Panc1 (cell line): ENCODE data around the gene INTS1. TPM values are rescaled to one million over a fixed set of nuclear protein-coding genes. Genes with fewer than 3 reads are reported as not detected.

Experiments
- ATAC-seq: fragments of 200-7000 bp; cut with Tn5 transposase; 2 replicates; pipeline ENCODE4 v1.9.1; 2020; ENCODE audit warnings: mild to moderate bottlenecking, moderate library complexity
- BruUV-seq: library from RNA; stranded (reverse); fragments of 400-500 nt; replicated peaks from 2 replicates; lab custom pipeline; 2021; lab: Mats Ljungman, UMichigan
- CTCF ChIA-PET: fragments of 300-600 bp; sonication (Branson Sonifier 250); formaldehyde crosslinking; loops from one replicate; lab custom pipeline; 2022; ENCODE audit warnings: antibody characterized with exemption; lab: Charles Lee
- POLR2A ChIA-PET: fragments of 300-600 bp; sonication (Branson Sonifier 250); formaldehyde crosslinking; loops from one replicate; lab custom pipeline; 2022; ENCODE audit warnings: antibody characterized with exemption; lab: Charles Lee
- DNase-seq: peaks from one replicate; pipeline ENCODE4 v3.0.0-alpha.2; 2010; ENCODE audit warnings: low read depth, low spot score
- H3K27ac ChIP-seq: 2 replicates; pipeline ENCODE4 v1.5.1; 2011; ENCODE audit warnings: mild to moderate bottlenecking, low read length, inconsistent platforms
- H3K27me3 ChIP-seq: fragments of 200-500 bp; sonication (Bioruptor generic); 2 replicates; pipeline ENCODE4 v1.6.0; 2014; ENCODE audit warnings: low read length, inconsistent platforms; ENCODE audit not compliant: control insufficient read depth, insufficient read depth
- H3K36me3 ChIP-seq: fragments of 200-500 bp; sonication (Bioruptor generic); 2 replicates; pipeline ENCODE4 v1.5.1; 2014; ENCODE audit warnings: inconsistent platforms, mild to moderate bottlenecking, low read length, moderate library complexity; ENCODE audit not compliant: control insufficient read depth, insufficient read depth
- H3K4me1 ChIP-seq: 2 replicates; pipeline ENCODE4 v1.5.1; 2011; ENCODE audit warnings: inconsistent platforms, mild to moderate bottlenecking, low read length, moderate library complexity; ENCODE audit not compliant: control insufficient read depth, insufficient read depth
- H3K4me3 ChIP-seq, 2 experiments: 2 replicates each; pipeline ENCODE4 v1.5.1; 2011 to 2012; ENCODE audit warnings: low read depth in 2 of 2, low read length in 2 of 2, mild to moderate bottlenecking in 2 of 2, inconsistent platforms in 1 of 2, moderate library complexity in 1 of 2
- H3K9me3 ChIP-seq: fragments of 200-500 bp; sonication (Bioruptor generic); 2 replicates; pipeline ENCODE4 v1.5.1; 2014; ENCODE audit warnings: low read depth, mild to moderate bottlenecking, inconsistent platforms, low read length, moderate library complexity; ENCODE audit not compliant: control insufficient read depth, insufficient read depth
- POLR2AphosphoS5 ChIP-seq: IDR thresholded peaks from 2 replicates; pipeline ENCODE4 v1.6.1; 2012; ENCODE audit warnings: mild to moderate bottlenecking, low read depth, low read length, moderate library complexity
- REST ChIP-seq, 2 experiments: IDR thresholded peaks; 2 replicates each; pipeline ENCODE4 v1.6.1; 2011 to 2012; ENCODE audit warnings: low read depth in 2 of 2, control low read depth in 1 of 2, low read length in 1 of 2, mild to moderate bottlenecking in 1 of 2, moderate library complexity in 1 of 2; ENCODE audit not compliant: insufficient read depth in 1 of 2
- SIN3A ChIP-seq: IDR thresholded peaks from 2 replicates; pipeline ENCODE4 v1.6.1; 2012; ENCODE audit warnings: low read depth, mild to moderate bottlenecking, low read length, moderate library complexity, borderline replicate concordance; ENCODE audit not compliant: insufficient read depth
- TCF7L2 ChIP-seq: IDR thresholded peaks from 2 replicates; pipeline ENCODE4 v1.6.1; 2011; ENCODE audit warnings: mild to moderate bottlenecking, low read depth, low read length, inconsistent platforms
- in situ Hi-C: cut with HindIII; loops from 2 replicates; pipeline ENCODE4 v1.10.0; 2016; ENCODE audit warnings: low sequenced_read_pairs, low pct_unique_long_range_greater_than_20kb
- intact Hi-C: fragments of 100-400 bp; cut with micrococcal nuclease; formaldehyde crosslinking; loops from one replicate; pipeline ENCODE4 v1.10.0; 2022; ENCODE audit not compliant: unreplicated experiment
- total RNA-seq: library from RNA; stranded (reverse); gene quantifications from one replicate; pipeline ENCODE4 v1.2.1, GENCODE V29; 2021; ENCODE audit not compliant: unreplicated experiment
- TF ChIP-seq, protein P1 (sequence below): fragments of 450-650 bp; IDR thresholded peaks from 2 replicates; pipeline ENCODE4 v1.5.1; 2017; ENCODE audit warnings: mild to moderate bottlenecking

The INTS1 gene
- total RNA-seq, 1 experiment from 2014 or later: 173 TPM

DNA sequence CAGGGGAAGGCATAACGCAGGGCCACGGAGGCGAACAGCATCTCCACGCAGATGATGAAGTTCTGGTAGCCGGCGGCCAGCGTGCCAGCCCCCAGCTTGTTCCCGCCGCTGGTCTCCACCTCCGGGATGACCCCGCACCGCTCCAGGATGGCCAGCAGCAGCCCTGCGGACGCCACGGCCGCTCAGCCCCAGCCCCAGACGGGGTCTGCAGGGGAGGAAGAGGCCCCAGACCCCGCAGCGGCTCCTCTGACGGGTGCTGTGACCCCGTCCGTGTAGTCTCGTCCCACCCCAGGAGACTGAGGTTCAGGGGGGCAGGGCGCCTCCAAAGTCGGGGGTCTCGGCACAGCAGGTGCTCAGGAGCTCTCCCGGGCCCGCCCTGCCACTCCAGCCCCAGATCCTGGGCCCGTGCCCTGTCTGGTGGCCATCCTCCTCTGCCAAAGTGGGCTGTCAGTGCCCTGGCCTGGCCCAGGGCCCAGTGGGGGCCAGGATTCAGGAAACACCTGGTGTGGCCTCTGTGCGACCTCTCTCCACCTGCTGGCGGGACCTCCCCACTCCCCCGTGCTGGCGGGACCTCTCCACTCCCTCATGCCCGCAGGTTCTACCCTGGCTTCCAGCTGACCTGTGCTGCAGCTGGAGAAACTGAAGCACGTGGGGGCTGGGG lies 43.7 kb upstream of the INTS1 start:
- no peak for TF ChIP-seq POLR2AphosphoS5
- no peak for TF ChIP-seq REST (IDR thresholded peaks at IDR 0.05; ENCODE audit: insufficient read depth in 1 of 2, low read depth in 2 of 2, low read length in 1 of 2)
- TF ChIP-seq SIN3A: no peak
- no peak for TF ChIP-seq TCF7L2
- TF ChIP-seq, protein P1, sequence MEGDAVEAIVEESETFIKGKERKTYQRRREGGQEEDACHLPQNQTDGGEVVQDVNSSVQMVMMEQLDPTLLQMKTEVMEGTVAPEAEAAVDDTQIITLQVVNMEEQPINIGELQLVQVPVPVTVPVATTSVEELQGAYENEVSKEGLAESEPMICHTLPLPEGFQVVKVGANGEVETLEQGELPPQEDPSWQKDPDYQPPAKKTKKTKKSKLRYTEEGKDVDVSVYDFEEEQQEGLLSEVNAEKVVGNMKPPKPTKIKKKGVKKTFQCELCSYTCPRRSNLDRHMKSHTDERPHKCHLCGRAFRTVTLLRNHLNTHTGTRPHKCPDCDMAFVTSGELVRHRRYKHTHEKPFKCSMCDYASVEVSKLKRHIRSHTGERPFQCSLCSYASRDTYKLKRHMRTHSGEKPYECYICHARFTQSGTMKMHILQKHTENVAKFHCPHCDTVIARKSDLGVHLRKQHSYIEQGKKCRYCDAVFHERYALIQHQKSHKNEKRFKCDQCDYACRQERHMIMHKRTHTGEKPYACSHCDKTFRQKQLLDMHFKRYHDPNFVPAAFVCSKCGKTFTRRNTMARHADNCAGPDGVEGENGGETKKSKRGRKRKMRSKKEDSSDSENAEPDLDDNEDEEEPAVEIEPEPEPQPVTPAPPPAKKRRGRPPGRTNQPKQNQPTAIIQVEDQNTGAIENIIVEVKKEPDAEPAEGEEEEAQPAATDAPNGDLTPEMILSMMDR: no peak
- in situ Hi-C loops: no loop called here
- H3K27me3 ChIP-seq: no peaks in the 10 kb centered on the region
- ATAC-seq: no peak
- POLR2A ChIA-PET: interaction anchor here (1.5 kb wide), 1 partner anchor 11 kb away, joined by 5 read pairs; no protein-coding TSS in a partner anchor
- H3K9me3 ChIP-seq: no peaks in the 10 kb centered on the region
- intact Hi-C loops: no loop called here
- no peak for DNase-seq
- CTCF ChIA-PET: interaction anchor here (0.5 to 1.0 kb wide), 3 partner anchors 32 to 1071 kb away, joined by 3 to 7 read pairs (median 3); no protein-coding TSS in a partner anchor
- H3K27ac ChIP-seq: no peak overlapping the region
- no peaks in the 10 kb centered on the region for H3K36me3 ChIP-seq
- no TSS peak for BruUV-seq
- peaks cover 34% of the 10 kb centered on the region for H3K4me1 ChIP-seq
- H3K4me3 ChIP-seq: no peak overlapping the region

- Histone ChIP-seq H3K27me3 (no peaks in the 10 kb centered on the region), H3K4me3 (no peak overlapping the region), H3K9me3 (no peaks in the 10 kb centered on the region), H3K27ac (no peak overlapping the region), H3K4me1 (peaks cover 42% of the 10 kb centered on the region), H3K36me3 (no peaks in the 10 kb centered on the region)
- DNase-seq: no peak
- ChIA-PET CTCF (interaction anchor here (0.5 kb wide), 1 partner anchor 116 kb away, joined by 3 read pairs; no protein-coding TSS in a partner anchor), POLR2A (interaction anchor here (1.5 kb wide), 1 partner anchor 10 kb away, joined by 5 read pairs; no protein-coding TSS in a partner anchor)
- in situ Hi-C loops (no loop called here), intact Hi-C loops (no loop called here)
- ATAC-seq: no peak
- no TSS peak for BruUV-seq
- TF ChIP-seq POLR2AphosphoS5 (no peak), SIN3A (no peak), REST (IDR thresholded peaks at IDR 0.05; ENCODE audit: insufficient read depth in 1 of 2, low read depth in 2 of 2, low read length in 1 of 2) (no peak)
- TF ChIP-seq, protein P1: no peak
Measured at GRCh38 chr7:1546909-1547776, 43.0 kb upstream of the INTS1 start.
